Muscle layer of duodenum (tissue), 2 donors: ENCODE results near the gene MCM6.
"Not testable (repeated sequence)": the region's sequence is repeated elsewhere in the genome, so short reads cannot be mapped to it uniquely, and the experiment has no call there.

Experiments
- H3K27ac ChIP-seq: one replicate; pipeline ENCODE4 v1.7.0; 2013; ENCODE audit warnings: mild to moderate bottlenecking, low read length
- H3K27me3 ChIP-seq: one replicate; pipeline ENCODE4 v1.7.0; 2013; ENCODE audit warnings: low read depth, mild to moderate bottlenecking, control low read depth, low read length
- H3K36me3 ChIP-seq, 2 donors: one replicate each; pipeline ENCODE4 v1.7.0; 2013; ENCODE audit warnings: low read length in 2 of 2, control low read depth in 1 of 2, mild to moderate bottlenecking in 1 of 2; ENCODE audit not compliant: insufficient read depth in 2 of 2, control insufficient read depth in 1 of 2
- H3K4me1 ChIP-seq, 2 donors: one replicate each; pipeline ENCODE4 v1.7.0; 2013; ENCODE audit warnings: low read length in 2 of 2, mild to moderate bottlenecking in 2 of 2, control low read depth in 1 of 2, moderate library complexity in 1 of 2; ENCODE audit not compliant: insufficient read depth in 2 of 2, control insufficient read depth in 1 of 2
- H3K4me3 ChIP-seq, 2 donors: one replicate each; pipeline ENCODE4 v1.7.0; 2013; ENCODE audit warnings: low read length in 2 of 2, low read depth in 1 of 2, mild to moderate bottlenecking in 1 of 2
- H3K9me3 ChIP-seq, 2 donors: one replicate each; pipeline ENCODE4 v1.7.0; 2013; ENCODE audit warnings: low read length in 2 of 2, control low read depth in 1 of 2, mild to moderate bottlenecking in 1 of 2; ENCODE audit not compliant: control insufficient read depth in 1 of 2
- donor health status: healthy.

The MCM6 gene

GRCh38 chr2:135820003-135820618 is 56.1 kb downstream of the MCM6 start:
- H3K27ac ChIP-seq, result no peak overlapping the region
- H3K4me3 ChIP-seq, result no peak overlapping the region

GRCh38 chr2:135818937-135819610 is 57.2 kb downstream of the MCM6 start:
- peaks cover 0 to 14% of the 10 kb centered on the region in 2 donors for H3K9me3 ChIP-seq
- H3K4me1 ChIP-seq, result no peaks in the 10 kb centered on the region
- no peaks in the 10 kb centered on the region for H3K36me3 ChIP-seq

More at GRCh38 chr2:135820003-135820618, 56.1 kb downstream of the MCM6 start:
- H3K36me3 ChIP-seq, result no peaks in the 10 kb centered on the region
- H3K4me1 ChIP-seq, result no peaks in the 10 kb centered on the region
- peaks cover 0 to 14% of the 10 kb centered on the region in 2 donors for H3K9me3 ChIP-seq
- no peaks in the 10 kb centered on the region for H3K27me3 ChIP-seq

GRCh38 chr2:135817951-135818350 is 58.3 kb downstream of the MCM6 start:
- Histone ChIP-seq H3K27me3 (no peaks in the 10 kb centered on the region), H3K4me3 (no peak overlapping the region), H3K27ac (no peak overlapping the region), H3K9me3 (peaks cover 0 to 7% of the 10 kb centered on the region in 2 donors), H3K36me3 (no peaks in the 10 kb centered on the region), H3K4me1 (no peaks in the 10 kb centered on the region)

More at GRCh38 chr2:135818937-135819610, 57.2 kb downstream of the MCM6 start:
- H3K27me3 ChIP-seq, result no peaks in the 10 kb centered on the region
- no peak overlapping the region for H3K4me3 ChIP-seq
- H3K27ac ChIP-seq, result no peak overlapping the region

- Histone ChIP-seq H3K4me1 (no peaks in the 10 kb centered on the region), H3K36me3 (no peaks in the 10 kb centered on the region), H3K27me3 (no peaks in the 10 kb centered on the region), H3K4me3 (no peak overlapping the region), H3K27ac (no peak overlapping the region), H3K9me3 (peaks cover 0 to 2% of the 10 kb centered on the region in 2 donors)
These were observed 58.8 kb downstream of the MCM6 start for GRCh38 chr2:135817466-135817865.

- Histone ChIP-seq H3K9me3 (peaks cover 0 to 2% of the 10 kb centered on the region in 2 donors), H3K4me1 (no peaks in the 10 kb centered on the region), H3K36me3 (no peaks in the 10 kb centered on the region), H3K27ac (no peak overlapping the region), H3K27me3 (no peaks in the 10 kb centered on the region), H3K4me3 (no peak overlapping the region)
These were observed 61.0 kb downstream of the MCM6 start for GRCh38 chr2:135815269-135815668.

GRCh38 chr2:135812907-135813511 is 63.2 kb downstream of the MCM6 start:
- Histone ChIP-seq H3K4me1 (no peaks in the 10 kb centered on the region), H3K27ac (no peak overlapping the region), H3K36me3 (no peaks in the 10 kb centered on the region), H3K9me3 (no peaks in the 10 kb centered on the region), H3K27me3 (no peaks in the 10 kb centered on the region), H3K4me3 (no peak overlapping the region)

- H3K36me3 ChIP-seq, H3K27ac ChIP-seq, H3K27me3 ChIP-seq, H3K4me3 ChIP-seq, H3K9me3 ChIP-seq, H3K4me1 ChIP-seq: not testable (repeated sequence)
These were observed 68.4 kb downstream of the MCM6 start for GRCh38 chr2:135807874-135808273.

- peaks cover 0 to 7% of the 10 kb centered on the region in 2 donors for H3K9me3 ChIP-seq
- no peak overlapping the region for H3K4me3 ChIP-seq
- no peaks in the 10 kb centered on the region for H3K27me3 ChIP-seq
- no peaks in the 10 kb centered on the region for H3K4me1 ChIP-seq
- no peak overlapping the region for H3K27ac ChIP-seq
- H3K36me3 ChIP-seq, result no peaks in the 10 kb centered on the region
These were observed 73.0 kb downstream of the MCM6 start for GRCh38 chr2:135803278-135803677.

- no peaks in the 10 kb centered on the region for H3K27me3 ChIP-seq
- no peak overlapping the region for H3K27ac ChIP-seq
- H3K4me1 ChIP-seq, result no peaks in the 10 kb centered on the region
- H3K36me3 ChIP-seq, result no peaks in the 10 kb centered on the region
- H3K4me3 ChIP-seq, result no peak overlapping the region
- H3K9me3 ChIP-seq, result peaks cover 0 to 7% of the 10 kb centered on the region in 2 donors
These were observed 73.9 kb downstream of the MCM6 start for GRCh38 chr2:135802350-135802749.

- no peaks in the 10 kb centered on the region for H3K36me3 ChIP-seq
- no peaks in the 10 kb centered on the region for H3K27me3 ChIP-seq
- H3K27ac ChIP-seq, result no peak overlapping the region
- H3K4me3 ChIP-seq, result no peak overlapping the region
- no peaks in the 10 kb centered on the region for H3K4me1 ChIP-seq
- peaks cover 0 to 7% of the 10 kb centered on the region in 2 donors for H3K9me3 ChIP-seq
These were observed 75.5 kb downstream of the MCM6 start for GRCh38 chr2:135800513-135801460.

- Histone ChIP-seq H3K27me3 (no peaks in the 10 kb centered on the region), H3K4me3 (no peak overlapping the region), H3K4me1 (no peaks in the 10 kb centered on the region), H3K9me3 (peaks cover 0 to 7% of the 10 kb centered on the region in 2 donors), H3K36me3 (no peaks in the 10 kb centered on the region), H3K27ac (no peak overlapping the region)
These were observed 76.5 kb downstream of the MCM6 start for GRCh38 chr2:135799738-135800137.
